Common myeloid progenitor, CD34-positive (primary cell): Measurements from ENCODE around the gene ZNF396.

Source experiments
- CTCF ChIA-PET: fragments of 350-600 bp; sonication (Branson Sonifier 250); formaldehyde crosslinking; loops from one replicate; lab custom pipeline; 2021; ENCODE audit warnings: antibody characterized with exemption; lab: Charles Lee
- POLR2A ChIA-PET: fragments of 350-600 bp; sonication (Branson Sonifier 250); formaldehyde crosslinking; loops from one replicate; lab custom pipeline; 2021; ENCODE audit warnings: antibody characterized with exemption; lab: Charles Lee
- DNase-seq, 3 donors: peaks; one replicate each; pipeline versions ENCODE4 v3.0.0 to v3.0.0-alpha.2; 2013
- H3K27ac ChIP-seq, 2 experiments: 1 replicate in 1 of 2; 2 replicates in 1 of 2; pipeline ENCODE4 v1.7.0; 2013; ENCODE audit warnings: inconsistent platforms in 2 of 2, low read length in 2 of 2, mild to moderate bottlenecking in 2 of 2, low read depth in 1 of 2, moderate library complexity in 1 of 2; ENCODE audit not compliant: severe bottlenecking in 2 of 2, insufficient read depth in 1 of 2, poor library complexity in 1 of 2
- H3K27me3 ChIP-seq, 5 experiments: replicated peaks in 2 of 5; 1 replicate in 3 of 5; 2 replicates in 2 of 5; pipeline versions ENCODE4 v1.6.1 to v1.7.0; 2013; ENCODE audit warnings: low read length in 4 of 5, mild to moderate bottlenecking in 2 of 5, moderate library complexity in 2 of 5, inconsistent platforms in 1 of 5; ENCODE audit not compliant: insufficient read depth in 5 of 5, control insufficient read depth in 4 of 5
- H3K36me3 ChIP-seq, 4 experiments: 1 replicate in 2 of 4; 2 replicates in 2 of 4; pipeline versions ENCODE4 v1.6.1 to v1.7.0; 2013; ENCODE audit warnings: low read length in 3 of 4, control low read depth in 1 of 4, mild to moderate bottlenecking in 1 of 4; ENCODE audit not compliant: control insufficient read depth in 4 of 4, insufficient read depth in 4 of 4
- H3K4me1 ChIP-seq, 4 experiments: 1 replicate in 3 of 4; 2 replicates in 1 of 4; pipeline versions ENCODE4 v1.6.1 to v1.7.1; 2013; ENCODE audit warnings: low read length in 3 of 4, mild to moderate bottlenecking in 3 of 4, control low read depth in 1 of 4, inconsistent platforms in 1 of 4, moderate library complexity in 1 of 4; ENCODE audit not compliant: control insufficient read depth in 4 of 4, insufficient read depth in 4 of 4; ENCODE audit errors: control extremely low read depth in 1 of 4
- H3K4me3 ChIP-seq, 7 experiments: 1 replicate in 4 of 7; 2 replicates in 3 of 7; pipeline versions ENCODE4 v1.5.1 to v1.7.0; 2013; ENCODE audit warnings: mild to moderate bottlenecking in 7 of 7, low read length in 6 of 7, moderate library complexity in 6 of 7, inconsistent platforms in 2 of 7, low read depth in 2 of 7, control low read depth in 1 of 7; ENCODE audit not compliant: insufficient read depth in 4 of 7, control insufficient read depth in 1 of 7; ENCODE audit errors: extremely low read depth in 1 of 7
- H3K9me3 ChIP-seq, 5 experiments: 1 replicate in 4 of 5; 2 replicates in 1 of 5; pipeline versions ENCODE4 v1.6.1 to v1.7.1; 2013; ENCODE audit warnings: low read length in 4 of 5, mild to moderate bottlenecking in 2 of 5, inconsistent platforms in 1 of 5, low read depth in 1 of 5, moderate library complexity in 1 of 5; ENCODE audit not compliant: control insufficient read depth in 4 of 5, insufficient read depth in 2 of 5; ENCODE audit errors: control extremely low read depth in 1 of 5
- WGBS: methylation state at CpG from one replicate; pipeline ENCODE4 v1.1.5; 2013; ENCODE audit not compliant: insufficient coverage; 5-methylcytosine and 5-hydroxymethylcytosine counted together

ZNF396 gene

GRCh38 chr18:35322486-35323458, 54.4 kb downstream of the ZNF396 start:
- ChIA-PET POLR2A (no interaction called here), CTCF (interaction anchor here (1.7 to 1.9 kb wide), 2 partner anchors 12 to 24 kb away, joined by 3 to 4 read pairs; no protein-coding TSS in a partner anchor)
- peak in 2 of 3 donors; percentile 19 to 43 for DNase-seq
- no peak overlapping the region for H3K27ac ChIP-seq
- 100% methylated on average over 1 of the region's 3 CpGs for WGBS
- H3K9me3 ChIP-seq = peaks cover 0 to 1% (median 0%) of the 10 kb centered on the region in 5 experiments
- no peaks in the 10 kb centered on the region for H3K4me1 ChIP-seq
- H3K36me3 ChIP-seq = no peaks in the 10 kb centered on the region
- no peak overlapping the region for H3K4me3 ChIP-seq
- no peaks in the 10 kb centered on the region for H3K27me3 ChIP-seq
